NB4 (cell line): ENCODE measurements around the gene HEXB.

Experiments
- CTCF ChIP-seq: IDR thresholded peaks from one replicate; pipeline ENCODE4 v1.5.1; 2012; ENCODE audit warnings: low read depth, low read length
- MAX ChIP-seq: IDR thresholded peaks from 2 replicates; pipeline ENCODE4 v1.6.1; 2011; ENCODE audit warnings: low read depth, low read length
- MYC ChIP-seq: IDR thresholded peaks from 2 replicates; pipeline ENCODE4 v1.6.1; 2011; ENCODE audit warnings: low read depth, low read length
- POLR2A ChIP-seq: IDR thresholded peaks from 2 replicates; pipeline ENCODE4 v1.6.1; 2011; ENCODE audit warnings: mild to moderate bottlenecking; ENCODE audit not compliant: insufficient read length; ENCODE audit errors: extremely low read depth

- TF ChIP-seq MYC = no peak
- no peak for TF ChIP-seq CTCF
- no peak for TF ChIP-seq POLR2A
- no peak for TF ChIP-seq MAX
These were observed 14.5 kb upstream of the HEXB start for GRCh38 chr5:74670396-74671038.
